GM21737 (cell line): ENCODE data around the gene MRPL39.
"Not testable (repeated sequence)": the region's sequence is repeated elsewhere in the genome, so short reads cannot be mapped to it uniquely, and the experiment has no call there.

Source experiments
- ATAC-seq: cut with Tn5 transposase; IDR thresholded peaks from one replicate; pipeline ENCODE4 v1.9.1; 2021; ENCODE audit warnings: mild to moderate bottlenecking, moderate library complexity; ENCODE audit not compliant: unreplicated experiment

The MRPL39 gene

GRCh38 chr21:25607151-25608043 is at the start of gene MRPL39:
Gene MRPL39 (minus strand): TSS chr21:25607481. CDS start chr21:25607475, 6 bp downstream.
- ATAC-seq, result peak; percentile 95

GRCh38 chr21:25656412-25656811 is 49.1 kb upstream of the MRPL39 start:
- no peak for ATAC-seq

GRCh38 chr21:25649146-25649545 is 41.9 kb upstream of the MRPL39 start:
- no peak for ATAC-seq

- ATAC-seq, result no peak
Measured at GRCh38 chr21:25647647-25648046, 40.4 kb upstream of the MRPL39 start.

- no peak for ATAC-seq
Measured at GRCh38 chr21:25646474-25646873, 39.2 kb upstream of the MRPL39 start.

GRCh38 chr21:25643486-25643885 is 36.2 kb upstream of the MRPL39 start:
- ATAC-seq, result no peak

- ATAC-seq, result no peak
Measured at GRCh38 chr21:25640943-25641292, 33.6 kb upstream of the MRPL39 start.

GRCh38 chr21:25640202-25640942 is 33.1 kb upstream of the MRPL39 start:
- ATAC-seq, result peak; percentile 35

GRCh38 chr21:25639551-25640201 is 32.4 kb upstream of the MRPL39 start:
- ATAC-seq, result peak; percentile 72

- peak; percentile 49 for ATAC-seq
Measured at GRCh38 chr21:25638660-25639550, 31.6 kb upstream of the MRPL39 start, which contains the start of gene JAM2. Gene JAM2 (plus strand): TSS chr21:25639258. CDS start chr21:25639822, 564 bp downstream.

- ATAC-seq, result no peak
Measured at GRCh38 chr21:25637851-25638659, 30.8 kb upstream of the MRPL39 start.

- ATAC-seq, result no peak
Measured at GRCh38 chr21:25636727-25637126, 29.4 kb upstream of the MRPL39 start.

GRCh38 chr21:25635310-25635709 is 28.0 kb upstream of the MRPL39 start:
- ATAC-seq, result no peak

GRCh38 chr21:25632296-25632695 is 25.0 kb upstream of the MRPL39 start:
- no peak for ATAC-seq

GRCh38 chr21:25626757-25627156 is 19.5 kb upstream of the MRPL39 start:
- no peak for ATAC-seq

GRCh38 chr21:25625776-25626555 is 18.7 kb upstream of the MRPL39 start:
- ATAC-seq, result not testable (repeated sequence)

GRCh38 chr21:25625036-25625435 is 17.8 kb upstream of the MRPL39 start:
- ATAC-seq, result no peak

- ATAC-seq, result no peak
Measured at GRCh38 chr21:25624511-25624910, 17.2 kb upstream of the MRPL39 start.

- no peak for ATAC-seq
Measured at GRCh38 chr21:25619198-25619597, 11.9 kb upstream of the MRPL39 start.
